K562 (cell line): ENCODE results near the gene FKBP7. TPM values are rescaled to one million over a fixed set of nuclear protein-coding genes. Genes with fewer than 3 reads are reported as not detected.

Source experiments
- CBX1 ChIP-seq: sonication (generic); IDR thresholded peaks from 2 replicates; pipeline ENCODE4 v1.6.1; 2016; ENCODE audit warnings: antibody characterized with exemption, low read depth, mild to moderate bottlenecking
- DACH1 ChIP-seq: fragments of 450-650 bp; IDR thresholded peaks from 2 replicates; pipeline ENCODE4 v1.6.1; 2018; ENCODE audit not compliant: partially characterized antibody
- FOSL1 ChIP-seq: fragments of 200-800 bp; sonication (Bioruptor generic); conservative IDR thresholded peaks from 2 replicates; pipeline ENCODE4 v1.6.1; 2016; ENCODE audit warnings: missing genetic modification characterization, missing compliant biosample characterization
- GTF2F1 ChIP-seq: IDR thresholded peaks from 2 replicates; pipeline ENCODE4 v1.6.1; 2011; ENCODE audit warnings: low read depth, low read length, improper control_type of control experiment
- IFI16 ChIP-seq: fragments of 250-450 bp; sonication (Bioruptor Pico); IDR thresholded peaks from 2 replicates; pipeline ENCODE4 v2.1.2; 2022; ENCODE audit warnings: mild to moderate bottlenecking, inconsistent platforms
- L3MBTL2 ChIP-seq: fragments of 450-650 bp; IDR thresholded peaks from 2 replicates; pipeline ENCODE4 v1.6.1; 2016; ENCODE audit warnings: mild to moderate bottlenecking, moderate library complexity
- NCOR1 ChIP-seq: fragments of 450-650 bp; IDR thresholded peaks from 2 replicates; pipeline ENCODE4 v1.6.1; 2016; ENCODE audit warnings: mild to moderate bottlenecking, moderate library complexity
- NFE2L1 ChIP-seq: fragments of 450-650 bp; IDR thresholded peaks from 2 replicates; pipeline ENCODE4 v1.6.1; 2016; ENCODE audit warnings: missing genetic modification characterization, low read depth, mild to moderate bottlenecking, missing compliant biosample characterization, moderate library complexity, borderline replicate concordance
- NUFIP1 ChIP-seq: fragments of 450-650 bp; IDR thresholded peaks from 2 replicates; pipeline ENCODE4 v1.6.1; 2018; ENCODE audit not compliant: partially characterized antibody
- POLR2A ChIP-seq: fragments of 450-650 bp; conservative IDR thresholded peaks from 2 replicates; pipeline ENCODE4 v1.6.1; 2016
- PRMT5 ChIP-seq: sonication (generic); formaldehyde crosslinking; IDR thresholded peaks from 2 replicates; pipeline ENCODE4 v1.5.0; 2020; ENCODE audit warnings: missing genetic modification reagents
- SIX5 ChIP-seq, 2 experiments: IDR thresholded peaks; 2 replicates each; pipeline ENCODE4 v1.6.1; 2011; ENCODE audit warnings: low read length in 2 of 2, borderline replicate concordance in 1 of 2, low read depth in 1 of 2, mild to moderate bottlenecking in 1 of 2, moderate library complexity in 1 of 2; ENCODE audit not compliant: insufficient read depth in 1 of 2
- SLC30A9 ChIP-seq: fragments of 250-450 bp; sonication (Bioruptor Pico); IDR thresholded peaks from 2 replicates; pipeline ENCODE4 v1.8.0; 2022; ENCODE audit warnings: mild to moderate bottlenecking, moderate library complexity
- SMC3 ChIP-seq: conservative IDR thresholded peaks from 2 replicates; pipeline ENCODE4 v1.6.1; 2011; ENCODE audit warnings: low read depth, low read length, improper control_type of control experiment; ENCODE audit not compliant: insufficient read depth
- XRCC3 ChIP-seq: fragments of 450-650 bp; IDR thresholded peaks from 2 replicates; pipeline ENCODE4 v1.6.1; 2017; ENCODE audit warnings: mild to moderate bottlenecking, moderate library complexity
- ZKSCAN3 ChIP-seq: fragments of 250-450 bp; sonication (Bioruptor Pico); IDR thresholded peaks from 2 replicates; pipeline ENCODE4 v1.4.0; 2020
- ZNF23 ChIP-seq: fragments of 250-450 bp; sonication (Bioruptor Pico); IDR thresholded peaks from 2 replicates; pipeline ENCODE4 v1.4.0; 2020; ENCODE audit warnings: mild to moderate bottlenecking
- ZNF232 ChIP-seq: sonication (generic); formaldehyde crosslinking; IDR thresholded peaks from 2 replicates; pipeline ENCODE4 v1.8.0; 2022; ENCODE audit warnings: mild to moderate bottlenecking, missing genetic modification reagents
- ZNF316 ChIP-seq: fragments of 450-650 bp; IDR thresholded peaks from 2 replicates; pipeline ENCODE4 v1.6.1; 2016
- ZNF717 ChIP-seq: fragments of 250-450 bp; sonication (Bioruptor Pico); IDR thresholded peaks from 2 replicates; pipeline ENCODE4 v1.5.0; 2021
- polyA plus RNA-seq, 8 experiments: library from polyadenylated mRNA; depleted of rRNA in 4 of 8; stranded (reverse) in 5 of 8; unstranded in 3 of 8; fragments of >200 nt; fragmentation: Nextera tagmentation in 2 of 8; fragmentation: Illumina TruSeq in 1 of 8; extraction: Ambion mirVana in 2 of 8; extraction: Trizol in 1 of 8; gene quantifications; 2 replicates each; pipeline versions ENCODE4 v1.2.1 to v1.2.3, GENCODE V29; 2011 to 2014; ENCODE audit warnings: inconsistent platforms in 1 of 8, missing spikeins in 1 of 8
- total RNA-seq, 7 experiments: library from RNA; depleted of rRNA in 6 of 7; stranded (reverse); fragments of >200 nt in 6 of 7; fragmentation: Illumina TruSeq in 2 of 7; extraction: Trizol in 2 of 7; gene quantifications; 2 replicates each; pipeline versions ENCODE4 v1.2.1 to v1.2.3, GENCODE V29; 2011 to 2021; ENCODE audit warnings: low replicate concordance in 1 of 7
- TF ChIP-seq, protein P1 (sequence below), 2 experiments: fragments of 450-650 bp in 1 of 2; sonication (generic) in 1 of 2; formaldehyde crosslinking; conservative IDR thresholded peaks; 2 replicates each; pipeline versions ENCODE4 v1.4.0 to v1.8.1; 2020 to 2022; ENCODE audit warnings: mild to moderate bottlenecking in 1 of 2, missing genetic modification reagents in 1 of 2
- TF ChIP-seq, protein P2 (sequence below): fragments of 250-450 bp; sonication (Bioruptor Pico); IDR thresholded peaks from 2 replicates; pipeline ENCODE4 v1.5.0; 2021; ENCODE audit warnings: mild to moderate bottlenecking, moderate library complexity
- TF ChIP-seq, protein P3 (sequence below): sonication (generic); formaldehyde crosslinking; IDR thresholded peaks from 2 replicates; pipeline ENCODE4 v1.8.0; 2022; ENCODE audit warnings: mild to moderate bottlenecking, low read depth, missing genetic modification reagents

Gene FKBP7
- total and polyA plus RNA-seq, 9 of the 15 experiments (the other 6 are each of a cell fraction or from before 2014, with no cell fraction given), result 6.1 to 23.2 (median 19.0) TPM

DNA sequence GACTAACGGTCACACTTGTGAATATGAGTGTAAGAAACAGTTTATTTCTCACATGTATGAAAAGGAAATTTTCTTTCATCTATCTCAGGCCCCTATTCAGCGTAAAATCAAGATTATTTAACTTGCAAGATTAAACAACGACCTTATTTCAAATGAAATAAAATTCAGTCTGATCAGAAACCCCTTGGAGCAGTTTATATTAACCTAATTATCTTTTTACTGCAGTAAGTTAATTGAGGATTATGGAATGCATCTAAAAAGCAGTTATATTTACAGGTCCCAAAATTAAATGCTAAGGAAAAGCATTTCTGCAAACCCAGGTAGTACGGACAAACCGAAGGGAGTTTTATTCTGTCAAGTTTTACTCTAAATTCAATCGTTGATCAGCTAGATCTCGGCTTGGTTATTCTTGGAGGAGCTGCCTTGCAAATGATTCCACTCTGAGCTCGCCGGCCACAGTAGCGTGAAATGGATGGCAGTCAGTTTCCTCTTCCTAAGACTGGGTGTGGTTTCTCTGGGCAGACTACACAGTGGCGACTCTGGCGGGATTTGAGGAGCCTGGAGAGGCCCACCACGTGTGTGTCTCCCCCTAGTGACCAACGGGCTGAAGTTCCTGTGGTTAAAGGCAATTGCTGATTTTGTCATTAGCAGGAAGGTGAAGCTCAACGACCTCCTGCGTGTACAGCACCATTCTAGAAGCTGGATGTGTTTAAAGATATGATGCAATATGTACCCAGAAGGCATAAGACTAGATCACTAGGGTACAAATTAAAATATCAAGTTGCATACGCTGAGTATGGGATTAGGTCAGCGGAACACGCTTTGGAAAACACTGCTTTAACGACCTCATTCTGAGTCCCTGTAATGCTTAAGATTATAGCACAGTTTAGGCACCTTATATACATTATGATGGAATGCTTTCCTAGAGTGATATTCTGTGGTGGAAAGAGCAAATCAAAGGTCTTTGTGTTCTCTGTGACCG lies 63.8 kb downstream of the FKBP7 start (continued):
- TF ChIP-seq ZNF232 (CRISPR knock-in tag), result no peak
- TF ChIP-seq GTF2F1, result peak; percentile 77; the same call in 1 of the 2 replicates
- TF ChIP-seq CBX1, result peak; percentile 24; the same call in 1 of the 2 replicates
- TF ChIP-seq NUFIP1, result no peak
- peak; percentile 62 for TF ChIP-seq POLR2A
- no peak for TF ChIP-seq ZNF717
- TF ChIP-seq XRCC3, result no peak
- TF ChIP-seq NCOR1, result peak; percentile 67
- peak; percentile 85 for TF ChIP-seq L3MBTL2
- TF ChIP-seq SLC30A9 (CRISPR knock-in tag), result no peak
- no peak for TF ChIP-seq ZNF23 (CRISPR knock-in tag)
- TF ChIP-seq IFI16, result no peak
- peak; percentile 9; the same call in 1 of the 2 replicates for TF ChIP-seq FOSL1 (tag)
- TF ChIP-seq DACH1, result peak; percentile 24
- TF ChIP-seq, protein P1, sequence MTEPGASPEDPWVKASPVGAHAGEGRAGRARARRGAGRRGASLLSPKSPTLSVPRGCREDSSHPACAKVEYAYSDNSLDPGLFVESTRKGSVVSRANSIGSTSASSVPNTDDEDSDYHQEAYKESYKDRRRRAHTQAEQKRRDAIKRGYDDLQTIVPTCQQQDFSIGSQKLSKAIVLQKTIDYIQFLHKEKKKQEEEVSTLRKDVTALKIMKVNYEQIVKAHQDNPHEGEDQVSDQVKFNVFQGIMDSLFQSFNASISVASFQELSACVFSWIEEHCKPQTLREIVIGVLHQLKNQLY (CRISPR knock-in tag; conservative IDR thresholded peaks at IDR 0.05), result no peak
- no peak for TF ChIP-seq SIX5 (IDR thresholded peaks at IDR 0.05; ENCODE audit: borderline replicate concordance in 1 of 2, insufficient read depth in 1 of 2, low read depth in 1 of 2, low read length in 2 of 2)
- TF ChIP-seq ZNF316, result no peak
- TF ChIP-seq PRMT5 (CRISPR knock-in tag), result no peak
- no peak; the same call in 1 of the 2 replicates for TF ChIP-seq ZKSCAN3 (CRISPR knock-in tag)
- TF ChIP-seq NFE2L1 (tag), result no peak
- TF ChIP-seq SMC3, result peak; percentile 97
- TF ChIP-seq, protein P2, sequence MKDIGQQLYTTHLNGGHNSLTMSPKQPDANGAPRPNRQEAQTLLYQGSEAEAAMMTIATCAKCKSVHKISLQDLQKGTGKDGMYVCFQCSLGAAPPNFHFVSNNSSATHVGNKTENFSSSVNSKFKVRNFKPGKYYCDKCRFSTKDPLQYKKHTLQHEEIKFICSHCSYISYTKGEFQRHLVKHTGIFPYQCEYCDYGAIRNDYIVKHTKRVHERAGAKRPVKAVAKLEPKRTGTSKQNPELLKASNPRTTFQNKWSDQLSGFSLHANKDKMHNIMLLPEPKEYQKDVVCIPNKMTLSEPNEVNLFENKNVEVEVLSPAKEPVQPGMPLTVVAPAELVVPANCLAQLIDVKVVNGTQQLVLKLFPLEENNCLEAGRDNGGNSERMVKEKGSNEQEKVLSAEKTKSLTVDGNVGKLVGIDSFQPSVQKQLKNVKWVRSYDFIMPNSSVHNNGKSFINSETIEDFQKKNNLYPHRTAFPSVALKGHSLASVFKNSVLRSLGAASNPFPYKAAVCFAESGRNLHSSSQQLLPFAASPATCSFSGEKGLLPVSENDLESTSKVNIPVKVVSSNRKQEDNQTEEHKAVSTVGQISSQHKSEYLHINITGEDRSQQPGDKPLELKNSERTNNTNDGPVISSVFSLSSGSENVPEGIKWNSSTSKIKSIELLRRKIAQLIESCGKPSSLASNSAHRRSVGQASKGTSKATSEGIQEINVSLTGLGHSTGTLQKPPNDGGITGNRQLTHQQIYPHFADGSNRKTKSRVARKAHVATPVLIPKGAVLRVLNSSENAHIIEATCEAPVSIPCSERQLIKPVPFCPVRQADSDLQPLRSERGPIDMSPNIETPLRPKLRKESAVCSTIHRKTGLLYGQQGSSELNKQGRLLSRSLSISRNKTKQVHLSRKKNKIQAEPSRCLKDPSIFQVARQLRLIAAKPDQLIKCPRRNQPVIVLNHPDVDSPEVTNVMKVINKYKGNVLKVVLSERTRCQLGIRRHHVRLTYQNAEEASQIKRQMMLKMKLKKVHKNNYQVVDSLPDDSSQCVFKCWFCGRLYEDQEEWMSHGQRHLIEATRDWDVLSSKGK (CRISPR knock-in tag), result no peak
- TF ChIP-seq, protein P3, sequence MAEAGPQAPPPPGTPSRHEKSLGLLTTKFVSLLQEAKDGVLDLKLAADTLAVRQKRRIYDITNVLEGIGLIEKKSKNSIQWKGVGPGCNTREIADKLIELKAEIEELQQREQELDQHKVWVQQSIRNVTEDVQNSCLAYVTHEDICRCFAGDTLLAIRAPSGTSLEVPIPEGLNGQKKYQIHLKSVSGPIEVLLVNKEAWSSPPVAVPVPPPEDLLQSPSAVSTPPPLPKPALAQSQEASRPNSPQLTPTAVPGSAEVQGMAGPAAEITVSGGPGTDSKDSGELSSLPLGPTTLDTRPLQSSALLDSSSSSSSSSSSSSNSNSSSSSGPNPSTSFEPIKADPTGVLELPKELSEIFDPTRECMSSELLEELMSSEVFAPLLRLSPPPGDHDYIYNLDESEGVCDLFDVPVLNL (CRISPR knock-in tag), result 0 out of 2 replicates have a peak, but pooled peaks have one; percentile 41
